BLaER1 (cell line): ENCODE measurements around the gene SPRING1.

Experiments
- H3K27ac ChIP-seq: shearing (Covaris generic); formaldehyde crosslinking; 2 replicates; pipeline ENCODE4 v1.8.1; 2022
- H3K27me3 ChIP-seq: shearing (Covaris generic); formaldehyde crosslinking; 2 replicates; pipeline ENCODE4 v1.8.1; 2022
- H3K36me3 ChIP-seq: shearing (Covaris generic); formaldehyde crosslinking; 2 replicates; pipeline ENCODE4 v1.8.1; 2022
- H3K4me1 ChIP-seq: shearing (Covaris generic); formaldehyde crosslinking; 2 replicates; pipeline ENCODE4 v1.8.1; 2022
- H3K4me2 ChIP-seq: shearing (Covaris generic); formaldehyde crosslinking; 2 replicates; pipeline ENCODE4 v1.8.1; 2022
- H3K4me3 ChIP-seq: shearing (Covaris generic); formaldehyde crosslinking; 2 replicates; pipeline ENCODE4 v1.8.1; 2022
- H3K9ac ChIP-seq: shearing (Covaris generic); formaldehyde crosslinking; 2 replicates; pipeline ENCODE4 v1.8.1; 2022
- H3K9me3 ChIP-seq: shearing (Covaris generic); formaldehyde crosslinking; 2 replicates; pipeline ENCODE4 v1.8.1; 2022
- H4K20me1 ChIP-seq: shearing (Covaris generic); formaldehyde crosslinking; 2 replicates; pipeline ENCODE4 v1.8.1; 2022
- Cebpa-rat ChIP-seq: shearing (Covaris generic); IDR thresholded peaks from 2 replicates; pipeline ENCODE4 v1.8.1; 2022

The SPRING1 gene

DNA sequence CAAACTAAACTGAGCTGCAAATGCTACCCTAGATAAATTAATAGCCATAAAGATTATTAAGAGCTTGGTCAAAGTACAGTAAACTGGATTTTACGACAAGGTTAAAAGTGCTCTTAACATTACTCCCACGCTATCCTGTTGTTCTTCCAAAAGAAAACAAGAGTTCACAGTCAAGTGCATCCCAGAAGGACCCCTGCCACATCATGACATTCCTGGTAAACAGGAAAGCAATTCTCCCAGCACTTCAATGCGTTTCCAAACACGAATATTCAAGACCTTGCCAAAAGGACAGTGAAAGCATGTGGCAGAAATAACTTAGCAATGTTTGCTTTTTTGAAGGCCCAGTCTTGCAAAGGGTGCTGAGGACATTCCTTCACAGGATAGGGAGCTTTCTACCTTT, 11.2 kb downstream of the SPRING1 start:
- Histone ChIP-seq H3K27ac (no peak overlapping the region), H3K4me2 (no peak overlapping the region), H3K4me3 (no peak overlapping the region), H3K27me3 (no peaks in the 10 kb centered on the region), H3K36me3 (peaks cover 36% of the 10 kb centered on the region), H4K20me1 (peaks cover 70% of the 10 kb centered on the region), H3K9ac (no peak overlapping the region), H3K9me3 (no peaks in the 10 kb centered on the region), H3K4me1 (peaks cover 11% of the 10 kb centered on the region)
- no peak for TF ChIP-seq Cebpa-rat

DNA sequence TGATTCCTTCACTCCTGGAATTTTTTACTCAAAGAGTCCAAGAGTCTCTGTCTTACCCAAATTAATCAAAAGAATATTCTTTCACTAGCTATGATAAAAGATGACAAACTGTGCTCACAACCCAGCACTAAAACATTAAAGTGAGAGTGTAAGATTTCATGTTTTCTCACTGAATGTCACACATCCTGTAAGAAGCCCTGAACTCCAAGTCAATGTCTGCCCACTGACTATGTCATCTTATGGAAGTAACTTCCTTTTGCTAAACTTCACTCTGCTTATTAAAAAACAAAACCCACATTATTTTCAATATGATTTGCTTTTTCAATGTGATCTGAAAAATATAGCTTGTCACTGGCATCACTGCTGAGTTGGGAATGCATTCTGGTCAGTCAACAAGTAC, 15.6 kb downstream of the SPRING1 start:
- no peak for TF ChIP-seq Cebpa-rat
- Histone ChIP-seq H3K9ac (no peak overlapping the region), H3K4me1 (peaks cover 33% of the 10 kb centered on the region), H3K4me3 (no peak overlapping the region), H3K9me3 (no peaks in the 10 kb centered on the region), H3K36me3 (peaks cover 50% of the 10 kb centered on the region), H3K4me2 (no peak overlapping the region), H3K27ac (no peak overlapping the region), H3K27me3 (no peaks in the 10 kb centered on the region), H4K20me1 (peaks cover 48% of the 10 kb centered on the region)

DNA sequence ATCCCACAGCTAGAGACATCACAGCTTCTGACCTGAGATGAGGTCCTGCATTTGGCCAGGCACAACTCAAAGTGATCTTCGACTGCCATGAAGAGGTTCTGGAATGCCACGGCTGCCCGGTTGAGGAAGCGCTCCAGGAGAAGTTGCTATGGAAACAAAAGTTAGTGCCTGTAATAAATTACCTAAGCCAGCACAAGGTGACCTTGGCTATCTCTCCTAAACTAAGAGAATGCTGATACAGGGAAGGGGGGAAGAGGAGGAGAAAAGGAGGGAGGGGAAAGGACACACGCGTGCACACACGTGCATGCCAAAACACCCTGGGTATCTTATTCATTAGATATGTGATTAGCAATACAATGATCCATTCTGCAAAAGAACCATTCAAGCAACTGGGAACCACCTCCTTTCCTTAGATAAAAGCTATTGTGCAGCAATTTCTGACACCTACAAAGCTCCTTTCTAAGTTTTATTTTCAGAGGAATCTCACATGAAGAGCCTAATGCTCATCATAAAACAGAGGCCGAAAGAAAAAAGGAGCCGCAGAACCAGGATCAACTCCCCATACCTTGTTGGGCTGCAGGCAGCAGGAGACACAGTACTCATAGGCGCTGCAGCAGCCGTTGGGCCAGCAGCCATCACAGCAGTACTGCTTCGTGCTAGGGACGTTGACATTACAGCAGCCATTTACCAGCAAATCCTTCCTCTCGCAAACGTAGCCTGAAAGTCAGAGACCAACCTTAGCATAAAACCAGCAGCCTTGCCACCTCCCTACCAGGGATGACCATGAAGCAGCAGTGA, 17.9 kb downstream of the SPRING1 start:
- peaks cover 36% of the 10 kb centered on the region for H4K20me1 ChIP-seq
- H3K27me3 ChIP-seq = no peaks in the 10 kb centered on the region
- no peak overlapping the region for H3K4me2 ChIP-seq
- peaks cover 73% of the 10 kb centered on the region for H3K36me3 ChIP-seq
- H3K4me1 ChIP-seq = peaks cover 34% of the 10 kb centered on the region
- no peak for TF ChIP-seq Cebpa-rat
- no peak overlapping the region for H3K27ac ChIP-seq
- H3K9ac ChIP-seq = no peak overlapping the region
- H3K4me3 ChIP-seq = no peak overlapping the region
- no peaks in the 10 kb centered on the region for H3K9me3 ChIP-seq

DNA sequence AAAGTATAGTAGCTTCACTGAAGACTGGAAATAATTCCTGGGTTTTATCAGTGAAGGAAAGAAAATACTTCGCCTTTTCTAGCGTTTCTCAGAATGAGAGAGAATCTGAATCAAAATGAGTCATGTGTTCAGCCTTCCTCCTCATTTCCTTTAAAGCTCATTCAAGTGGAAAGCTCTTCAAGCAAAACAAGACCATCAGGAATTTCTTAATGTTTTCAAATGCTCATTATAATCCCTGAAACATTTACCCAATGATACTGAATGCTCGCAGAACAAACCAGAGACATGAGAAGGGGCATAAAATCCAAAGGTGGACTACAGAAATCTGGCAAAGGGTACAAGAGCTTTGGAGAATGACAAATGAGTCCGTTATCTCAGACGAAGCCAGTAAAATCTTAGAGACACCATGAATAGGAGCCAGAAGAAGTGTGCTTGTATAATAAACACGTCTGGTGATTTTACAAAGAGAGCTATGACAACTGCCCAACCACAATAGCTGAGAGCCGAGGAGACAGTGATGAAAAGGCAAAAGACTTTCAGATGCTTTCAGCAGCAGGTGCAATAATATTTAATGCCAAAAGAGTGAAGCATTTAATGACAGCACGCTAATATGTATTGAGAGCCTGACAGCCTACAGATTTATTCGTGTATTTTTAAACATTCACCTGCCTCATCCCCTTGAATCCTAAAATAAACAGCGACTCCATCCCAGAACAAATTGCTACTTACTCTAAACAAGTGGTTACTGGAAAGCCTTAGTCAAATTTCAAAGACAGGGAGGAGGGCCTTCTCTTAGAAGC, 19.0 kb downstream of the SPRING1 start:
- H3K36me3 ChIP-seq = peaks cover 81% of the 10 kb centered on the region
- no peak overlapping the region for H3K4me3 ChIP-seq
- H3K9me3 ChIP-seq = no peaks in the 10 kb centered on the region
- peaks cover 25% of the 10 kb centered on the region for H4K20me1 ChIP-seq
- peak overlapping the region; percentile 38; the same call in 1 of the 2 replicates for H3K27ac ChIP-seq
- H3K9ac ChIP-seq = 0 out of 2 replicates have a peak overlapping the region, but pooled peaks have one; percentile 13
- no peaks in the 10 kb centered on the region for H3K27me3 ChIP-seq
- H3K4me1 ChIP-seq = peaks cover 37% of the 10 kb centered on the region
- peak overlapping the region; percentile 59 for H3K4me2 ChIP-seq
- TF ChIP-seq Cebpa-rat = no peak

DNA sequence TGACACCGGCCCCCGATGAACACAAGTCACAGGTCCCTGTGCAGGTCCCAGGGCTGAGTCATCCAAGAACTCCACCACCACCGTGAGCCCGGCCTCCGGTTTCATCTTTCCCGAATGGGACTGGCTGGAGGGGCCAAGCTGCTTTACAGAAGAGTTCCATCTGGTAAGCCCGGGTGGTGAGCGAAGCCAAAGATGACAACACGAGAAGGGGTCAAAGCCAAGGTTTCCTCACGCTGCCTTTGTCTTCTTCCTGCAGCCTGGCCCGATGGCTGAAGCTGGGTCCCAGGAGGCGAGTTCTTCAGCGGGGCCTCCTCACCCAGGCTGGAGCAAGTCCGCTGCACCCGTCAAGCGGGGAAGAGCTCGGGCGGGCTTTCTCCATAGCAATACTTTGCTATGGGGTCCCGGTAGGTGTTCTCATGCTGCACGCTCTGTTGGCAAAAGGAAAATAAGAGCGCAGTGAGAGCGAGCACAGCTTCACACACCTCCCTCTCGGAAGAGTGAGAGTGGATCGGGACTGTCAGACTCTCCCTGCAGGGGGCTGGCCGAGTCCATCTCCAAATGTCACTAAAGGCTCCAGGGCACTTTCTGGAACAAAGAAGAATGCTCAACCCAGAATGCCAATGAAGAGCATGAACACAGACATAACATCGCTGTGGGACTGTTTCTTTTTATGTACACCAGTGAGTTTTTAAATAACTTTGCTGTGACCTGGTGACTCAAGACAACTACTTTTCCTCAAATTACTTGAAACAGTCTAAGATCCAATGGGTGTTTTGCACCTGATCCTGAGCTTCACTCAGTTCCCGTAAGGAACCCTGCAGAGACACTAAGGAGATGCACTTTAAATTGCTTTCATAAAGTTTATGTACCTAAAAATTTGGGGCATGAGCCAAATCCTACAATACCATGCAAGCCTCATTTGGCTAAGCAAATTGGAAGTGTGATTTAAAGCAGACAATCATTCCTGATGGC, 20.1 kb downstream of the SPRING1 start:
- Histone ChIP-seq H3K27ac (no peak overlapping the region; the same call in 1 of the 2 replicates), H3K4me3 (no peak overlapping the region), H3K4me2 (peak overlapping the region; percentile 59)

DNA sequence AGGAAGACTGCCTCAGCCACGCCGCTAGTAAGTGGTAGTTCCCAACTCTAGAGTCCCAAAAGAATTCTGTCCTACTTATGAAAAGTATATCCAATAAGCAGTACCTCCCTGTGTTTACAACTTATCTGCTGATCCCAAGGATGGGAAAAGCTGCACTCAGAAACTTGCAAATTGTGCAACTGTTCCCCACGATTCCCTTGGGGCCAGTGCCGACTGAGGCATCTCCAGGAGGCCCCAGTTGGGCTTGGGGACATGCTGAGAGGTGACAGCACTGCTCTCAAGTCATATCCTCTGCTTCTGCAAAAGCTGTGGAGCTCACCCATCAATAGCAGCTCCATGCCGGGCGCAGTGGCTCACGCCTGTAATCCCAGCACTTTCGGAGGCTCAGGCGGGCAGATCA, 23.7 kb downstream of the SPRING1 start:
- Histone ChIP-seq H3K27ac (no peak overlapping the region), H3K9me3 (no peaks in the 10 kb centered on the region), H3K4me1 (peaks cover 59% of the 10 kb centered on the region), H3K4me3 (no peak overlapping the region), H3K9ac (no peak overlapping the region), H3K36me3 (peaks cover 54% of the 10 kb centered on the region), H3K4me2 (peak overlapping the region; percentile 32), H4K20me1 (peaks cover 6% of the 10 kb centered on the region), H3K27me3 (peaks cover 17% of the 10 kb centered on the region)
- peak; percentile 65; the same call in 1 of the 2 replicates for TF ChIP-seq Cebpa-rat

More for the DNA sequence above, 20.1 kb downstream of the SPRING1 start:
- H3K27me3 ChIP-seq = no peaks in the 10 kb centered on the region
- no peak for TF ChIP-seq Cebpa-rat
- peaks cover 81% of the 10 kb centered on the region for H3K36me3 ChIP-seq
- H4K20me1 ChIP-seq = peaks cover 21% of the 10 kb centered on the region
- H3K9me3 ChIP-seq = no peaks in the 10 kb centered on the region
- peaks cover 45% of the 10 kb centered on the region for H3K4me1 ChIP-seq
- 0 out of 2 replicates have a peak overlapping the region, but pooled peaks have one; percentile 13 for H3K9ac ChIP-seq

DNA sequence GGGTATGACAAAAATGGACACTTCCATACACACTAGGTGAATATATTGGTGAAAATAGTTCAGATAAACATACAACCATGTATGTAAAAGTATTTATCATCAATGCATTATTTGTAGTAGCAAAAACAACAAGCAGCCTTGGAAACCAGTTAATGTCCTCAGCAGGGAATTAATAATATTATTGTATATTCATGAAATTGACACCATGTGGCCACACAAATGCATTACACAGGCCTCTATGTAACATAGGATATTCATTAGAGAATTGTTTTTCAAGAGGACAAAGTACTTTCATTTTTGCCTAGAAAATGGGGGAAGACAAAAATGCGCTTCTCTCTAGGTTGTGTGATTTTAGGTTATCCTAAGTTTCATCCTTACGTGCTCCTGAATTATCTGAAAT, 24.3 kb downstream of the SPRING1 start:
- peaks cover 6% of the 10 kb centered on the region; the same call in 1 of the 2 replicates for H4K20me1 ChIP-seq
- no peak overlapping the region for H3K27ac ChIP-seq
- peak overlapping the region; percentile 47; the same call in 1 of the 2 replicates for H3K4me2 ChIP-seq
- TF ChIP-seq Cebpa-rat = no peak
- peaks cover 59% of the 10 kb centered on the region for H3K4me1 ChIP-seq
- no peak overlapping the region for H3K9ac ChIP-seq
- H3K36me3 ChIP-seq = peaks cover 52% of the 10 kb centered on the region
- H3K4me3 ChIP-seq = no peak overlapping the region
- H3K27me3 ChIP-seq = peaks cover 23% of the 10 kb centered on the region
- H3K9me3 ChIP-seq = no peaks in the 10 kb centered on the region

DNA sequence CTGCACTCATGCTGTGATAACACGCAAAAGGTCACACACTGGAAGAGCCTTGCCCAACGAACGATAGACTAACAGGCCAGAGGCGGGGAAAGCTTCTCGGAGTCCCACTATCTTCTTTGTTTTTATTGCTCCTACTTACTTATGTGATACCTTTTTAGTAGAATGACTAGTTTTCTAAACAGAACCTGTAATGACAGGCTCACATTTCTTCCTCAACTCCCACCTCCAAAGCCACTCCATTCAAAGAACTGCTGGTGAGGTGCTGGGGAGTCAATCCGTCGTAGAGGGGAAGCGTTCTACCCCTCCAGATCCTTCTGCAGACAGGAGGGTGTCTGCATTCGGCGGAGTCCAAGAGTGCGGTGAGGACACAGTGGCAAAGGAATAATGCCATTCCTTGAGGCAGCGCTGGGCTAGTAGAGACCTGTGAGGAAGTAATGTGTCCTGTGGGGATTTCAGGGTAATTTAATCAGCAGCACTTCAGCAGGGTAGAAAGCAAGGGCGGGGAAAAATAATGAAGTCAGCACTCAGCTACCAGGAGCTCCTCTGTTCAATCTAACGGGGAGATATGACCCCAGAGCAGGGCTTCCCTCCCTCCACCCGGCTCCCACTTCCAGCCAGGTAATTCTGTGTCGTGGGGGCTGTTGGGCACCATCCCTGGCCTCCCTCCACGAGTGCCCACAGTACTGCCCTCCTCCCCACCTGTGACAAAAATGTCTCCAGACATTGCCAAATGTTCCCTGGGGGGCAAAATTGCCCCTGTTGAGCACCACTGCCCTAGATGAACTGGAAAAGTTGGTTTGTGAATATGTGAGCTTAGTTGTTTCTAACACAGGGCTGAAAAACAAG, 25.2 kb downstream of the SPRING1 start:
- H3K4me3 ChIP-seq = no peak overlapping the region
- peaks cover 6% of the 10 kb centered on the region; the same call in 1 of the 2 replicates for H4K20me1 ChIP-seq
- H3K4me1 ChIP-seq = peaks cover 59% of the 10 kb centered on the region
- H3K27ac ChIP-seq = 0 out of 2 replicates have a peak overlapping the region, but pooled peaks have one; percentile 37
- peak overlapping the region; percentile 47 for H3K4me2 ChIP-seq
- peaks cover 48% of the 10 kb centered on the region for H3K36me3 ChIP-seq
- H3K9ac ChIP-seq = no peak overlapping the region
- TF ChIP-seq Cebpa-rat = no peak
- H3K9me3 ChIP-seq = no peaks in the 10 kb centered on the region
- H3K27me3 ChIP-seq = peaks cover 23% of the 10 kb centered on the region
